Measurements from ENCODE around the gene LRRC75A. TPM values are rescaled to one million over a fixed set of nuclear protein-coding genes. Genes with fewer than 3 reads are reported as not detected.
"Not testable (repeated sequence)": the region's sequence is repeated elsewhere in the genome, so short reads cannot be mapped to it uniquely, and the experiment has no call there.

LRRC75A gene
- total RNA-seq, 2 experiments from 2014 or later, result 1.2 to 1.8 TPM

DNA sequence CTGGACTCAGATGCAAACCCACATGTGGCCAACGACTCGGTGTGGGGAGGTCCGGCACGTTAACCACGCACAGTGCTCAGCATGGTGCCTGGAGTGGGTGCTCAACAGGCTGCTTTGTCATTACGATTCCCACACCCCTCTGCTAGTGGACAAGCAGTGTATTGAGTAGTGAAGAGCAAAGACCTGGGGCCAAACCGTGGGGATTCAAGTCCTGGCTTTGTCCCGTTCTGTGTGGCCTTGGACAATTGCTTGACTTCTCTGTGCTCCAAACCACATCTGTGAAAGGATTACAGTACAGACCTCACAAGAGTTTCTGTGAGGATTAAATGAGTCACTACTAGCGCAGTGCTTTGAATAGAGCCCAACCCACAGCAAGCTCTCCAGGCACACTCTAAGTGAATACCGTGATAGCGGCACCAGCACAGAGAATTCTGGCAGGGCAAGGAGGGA lies 42.8 kb downstream of the LRRC75A start:
- POLR2A ChIA-PET, result interaction anchor here (7.6 kb wide), 1 partner anchor 8 kb away, joined by 52 read pairs; no protein-coding TSS in a partner anchor
- no peaks in the 10 kb centered on the region for H3K9me3 Mint-ChIP-seq
- DNase-seq, result no peak
- peaks cover 21% of the 10 kb centered on the region for H3K4me1 Mint-ChIP-seq
- H3K36me3 Mint-ChIP-seq (ENCODE audit: low read depth), result peaks cover 47% of the 10 kb centered on the region
- no peak overlapping the region for H3K27ac Mint-ChIP-seq
- no peak overlapping the region for H3K4me3 Mint-ChIP-seq
- CTCF ChIA-PET, result interaction anchor here (0.7 kb wide), 1 partner anchor 71 kb away, joined by 6 read pairs; no protein-coding TSS in a partner anchor
- no peaks in the 10 kb centered on the region for H3K27me3 Mint-ChIP-seq

DNA sequence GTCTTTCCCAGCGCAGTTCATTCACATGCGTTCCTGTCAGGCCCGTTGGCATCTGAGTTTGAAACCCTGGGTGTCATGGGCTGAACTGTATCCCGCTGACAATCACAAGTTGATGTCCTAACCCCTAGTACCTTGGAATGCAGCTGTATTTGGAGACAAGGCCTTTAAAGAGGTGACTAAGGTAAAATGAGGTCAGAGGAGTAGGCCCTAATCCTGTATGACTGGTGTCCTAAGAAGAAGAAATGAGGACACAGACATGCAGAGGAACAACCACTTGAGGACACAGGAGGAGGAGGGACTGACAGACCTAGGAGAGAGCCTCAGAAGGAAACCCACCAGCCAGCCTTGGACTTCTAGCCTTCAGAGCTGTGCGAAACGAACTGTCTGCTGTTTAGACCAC lies 43.5 kb downstream of the LRRC75A start:
- H3K4me3 Mint-ChIP-seq, result no peak overlapping the region
- no peaks in the 10 kb centered on the region for H3K27me3 Mint-ChIP-seq
- no peak for DNase-seq
- CTCF ChIA-PET, result no interaction called here
- peaks cover 24% of the 10 kb centered on the region for H3K4me1 Mint-ChIP-seq
- H3K9me3 Mint-ChIP-seq, result no peaks in the 10 kb centered on the region
- H3K27ac Mint-ChIP-seq, result no peak overlapping the region
- POLR2A ChIA-PET, result interaction anchor here (0.8 to 7.6 kb wide), 2 partner anchors 8 to 32 kb away, joined by 3 to 52 read pairs; no protein-coding TSS in a partner anchor
- peaks cover 49% of the 10 kb centered on the region for H3K36me3 Mint-ChIP-seq (ENCODE audit: low read depth)

DNA sequence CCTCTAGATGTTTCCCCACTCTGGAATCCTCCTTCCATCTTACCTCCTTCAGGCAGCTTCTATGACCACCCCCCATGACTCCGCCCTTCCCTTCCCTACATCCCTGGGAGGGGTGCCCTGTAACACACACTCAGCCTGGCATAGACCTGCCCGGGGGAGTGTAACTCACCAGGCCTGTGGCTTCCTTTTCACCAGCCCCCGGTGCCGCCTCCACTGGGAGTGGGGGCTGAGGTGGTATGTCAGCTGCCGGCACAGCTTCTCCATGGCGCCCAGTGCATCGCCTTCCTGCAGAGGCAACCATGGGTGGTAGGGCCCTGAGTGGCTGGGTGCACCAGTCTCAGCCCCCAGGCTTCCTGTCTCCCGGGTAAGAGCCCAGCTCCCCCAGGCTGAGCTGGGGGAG lies 44.3 kb downstream of the LRRC75A start:
- no peak for DNase-seq
- Mint-ChIP-seq H3K9me3 (no peaks in the 10 kb centered on the region), H3K27me3 (no peaks in the 10 kb centered on the region), H3K36me3 (ENCODE audit: low read depth) (peaks cover 52% of the 10 kb centered on the region), H3K4me1 (peaks cover 30% of the 10 kb centered on the region), H3K27ac (no peak overlapping the region), H3K4me3 (no peak overlapping the region)
- CTCF ChIA-PET, result interaction anchor here (0.6 kb wide), 1 partner anchor 62 kb away, joined by 3 read pairs; no protein-coding TSS in a partner anchor
- POLR2A ChIA-PET, result interaction anchor here (0.8 to 1.0 kb wide), 2 partner anchors 9 to 32 kb away, joined by 3 to 4 read pairs; no protein-coding TSS in a partner anchor

DNA sequence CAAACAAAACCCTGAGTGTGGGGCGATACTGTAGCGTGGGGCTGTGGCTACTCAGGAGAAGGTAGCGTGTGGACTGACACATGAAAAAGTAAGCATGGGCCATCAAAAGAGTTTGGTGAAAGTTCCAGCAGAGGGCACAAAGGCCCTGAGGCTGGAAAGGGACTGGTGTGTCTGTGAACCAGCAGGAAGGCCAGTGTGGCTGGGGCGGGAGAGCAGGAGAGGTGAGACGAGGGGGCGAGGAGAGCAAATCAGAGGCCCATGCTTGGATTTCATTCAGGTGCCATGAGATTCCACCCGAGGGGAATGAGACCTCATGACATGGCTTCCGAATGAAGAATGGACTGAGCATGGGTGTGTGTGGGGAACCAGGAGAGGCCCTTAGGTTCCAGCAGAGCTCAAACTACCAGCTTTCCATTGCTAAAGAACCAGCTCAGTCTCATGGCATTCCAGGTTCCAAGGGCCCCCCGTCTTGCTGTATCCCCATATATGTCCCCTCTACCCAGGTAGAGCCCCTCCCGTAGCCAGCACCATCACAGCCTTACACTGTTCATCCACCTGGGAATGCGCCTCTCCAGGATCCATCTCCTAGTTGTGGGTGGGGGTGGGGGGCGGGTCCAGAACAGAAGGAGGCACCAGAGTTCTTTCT lies 45.5 kb downstream of the LRRC75A start:
- no peak overlapping the region for H3K4me3 Mint-ChIP-seq
- H3K27ac Mint-ChIP-seq, result no peak overlapping the region
- no peaks in the 10 kb centered on the region for H3K27me3 Mint-ChIP-seq
- ChIA-PET POLR2A (no interaction called here), CTCF (no interaction called here)
- DNase-seq, result no peak
- H3K4me1 Mint-ChIP-seq, result peaks cover 42% of the 10 kb centered on the region
- no peaks in the 10 kb centered on the region for H3K9me3 Mint-ChIP-seq
- peaks cover 64% of the 10 kb centered on the region for H3K36me3 Mint-ChIP-seq (ENCODE audit: low read depth)

DNA sequence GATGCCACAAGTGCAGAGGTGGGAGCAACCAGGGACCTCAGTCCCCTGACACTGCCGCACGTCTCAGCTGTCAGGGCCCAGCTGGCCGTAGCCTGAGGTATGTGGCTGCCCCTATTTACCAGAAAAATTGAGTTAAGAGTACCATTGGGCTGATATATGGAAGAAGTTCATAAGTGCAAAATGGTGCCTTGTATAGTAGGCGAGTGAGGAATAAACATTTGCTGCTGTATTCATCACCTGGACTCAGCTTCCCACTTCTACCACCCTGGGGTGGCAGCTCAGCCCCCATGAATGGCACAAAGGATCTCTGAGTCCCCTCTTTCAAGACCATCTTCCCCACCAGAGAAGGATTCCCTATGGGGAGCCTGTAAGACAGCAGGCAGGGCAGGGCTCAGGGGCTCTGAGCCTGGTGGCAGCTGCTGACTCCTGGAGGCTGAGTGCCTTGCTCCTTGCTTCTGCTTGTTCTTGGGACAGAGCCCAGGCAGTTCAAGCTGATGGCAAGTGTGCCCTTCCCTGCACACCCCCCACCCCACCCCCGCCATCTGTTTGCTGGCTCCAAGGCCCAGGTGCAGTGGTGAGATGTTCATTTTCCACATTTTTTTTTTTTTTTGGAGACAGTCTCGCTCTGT lies 47.6 kb downstream of the LRRC75A start:
- ChIA-PET CTCF (interaction anchor here (1.1 kb wide), 1 partner anchor 9 kb away, joined by 6 read pairs; no protein-coding TSS in a partner anchor), POLR2A (interaction anchor here (0.6 to 7.0 kb wide), 2 partner anchors 27 to 237 kb away, joined by 3 to 137 read pairs; partner anchors contain the start of gene TRPV2)
- peak overlapping the region; percentile 11 for H3K27ac Mint-ChIP-seq
- no peak overlapping the region for H3K4me3 Mint-ChIP-seq
- peaks cover 56% of the 10 kb centered on the region for H3K4me1 Mint-ChIP-seq
- DNase-seq, result no peak
- H3K36me3 Mint-ChIP-seq (ENCODE audit: low read depth), result peaks cover 77% of the 10 kb centered on the region
- H3K9me3 Mint-ChIP-seq, result no peaks in the 10 kb centered on the region
- H3K27me3 Mint-ChIP-seq, result no peaks in the 10 kb centered on the region

DNA sequence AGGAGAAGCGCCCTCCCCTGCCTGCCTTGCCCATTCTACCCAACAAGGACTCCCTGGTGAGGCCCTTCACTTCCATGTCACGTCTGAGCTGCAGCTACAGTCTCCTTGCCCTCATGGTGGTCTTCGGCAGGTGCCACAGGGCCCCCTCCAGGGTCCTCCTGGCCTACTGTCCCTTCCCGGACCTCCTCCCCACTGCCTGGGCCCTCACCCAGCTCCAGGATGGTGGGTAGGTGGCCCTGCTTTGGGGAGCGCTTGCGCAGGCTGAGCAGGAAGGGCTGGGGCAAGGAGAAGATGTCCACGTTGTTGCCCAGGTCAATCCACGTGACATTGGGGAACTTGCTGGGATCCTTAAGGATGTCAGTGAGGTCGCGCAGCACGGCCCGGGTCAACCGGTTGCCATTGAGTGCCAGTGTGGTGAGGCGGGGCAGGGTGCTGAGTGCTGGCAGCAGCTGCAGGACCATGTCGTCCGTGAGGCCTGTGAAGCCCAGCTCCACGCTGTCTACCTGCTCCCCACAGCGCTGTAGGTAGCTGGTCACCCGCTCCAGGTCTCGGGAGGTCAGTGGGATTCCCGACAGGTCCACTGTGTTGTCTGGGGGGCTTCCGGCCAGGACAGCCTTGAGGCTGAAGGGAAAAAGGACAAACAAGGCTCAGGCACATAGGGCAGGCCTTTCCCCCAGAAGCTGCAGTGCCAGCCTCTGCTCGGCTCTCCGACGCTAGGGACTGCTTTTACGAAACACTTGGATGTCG lies 48.3 kb downstream of the LRRC75A start:
- H3K4me1 Mint-ChIP-seq, result peaks cover 53% of the 10 kb centered on the region
- ChIA-PET POLR2A (interaction anchor here (1.2 to 7.0 kb wide), 3 partner anchors 8 to 62 kb away, joined by 3 to 137 read pairs (median 52); partner anchors contain the start of gene TRPV2), CTCF (interaction anchor here (1.0 to 1.1 kb wide), 2 partner anchors 10 to 78 kb away, joined by 3 to 6 read pairs; no protein-coding TSS in a partner anchor)
- H3K4me3 Mint-ChIP-seq, result no peak overlapping the region
- no peaks in the 10 kb centered on the region for H3K9me3 Mint-ChIP-seq
- H3K36me3 Mint-ChIP-seq (ENCODE audit: low read depth), result peaks cover 77% of the 10 kb centered on the region
- H3K27me3 Mint-ChIP-seq, result no peaks in the 10 kb centered on the region
- no peak overlapping the region for H3K27ac Mint-ChIP-seq
- no peak for DNase-seq

DNA sequence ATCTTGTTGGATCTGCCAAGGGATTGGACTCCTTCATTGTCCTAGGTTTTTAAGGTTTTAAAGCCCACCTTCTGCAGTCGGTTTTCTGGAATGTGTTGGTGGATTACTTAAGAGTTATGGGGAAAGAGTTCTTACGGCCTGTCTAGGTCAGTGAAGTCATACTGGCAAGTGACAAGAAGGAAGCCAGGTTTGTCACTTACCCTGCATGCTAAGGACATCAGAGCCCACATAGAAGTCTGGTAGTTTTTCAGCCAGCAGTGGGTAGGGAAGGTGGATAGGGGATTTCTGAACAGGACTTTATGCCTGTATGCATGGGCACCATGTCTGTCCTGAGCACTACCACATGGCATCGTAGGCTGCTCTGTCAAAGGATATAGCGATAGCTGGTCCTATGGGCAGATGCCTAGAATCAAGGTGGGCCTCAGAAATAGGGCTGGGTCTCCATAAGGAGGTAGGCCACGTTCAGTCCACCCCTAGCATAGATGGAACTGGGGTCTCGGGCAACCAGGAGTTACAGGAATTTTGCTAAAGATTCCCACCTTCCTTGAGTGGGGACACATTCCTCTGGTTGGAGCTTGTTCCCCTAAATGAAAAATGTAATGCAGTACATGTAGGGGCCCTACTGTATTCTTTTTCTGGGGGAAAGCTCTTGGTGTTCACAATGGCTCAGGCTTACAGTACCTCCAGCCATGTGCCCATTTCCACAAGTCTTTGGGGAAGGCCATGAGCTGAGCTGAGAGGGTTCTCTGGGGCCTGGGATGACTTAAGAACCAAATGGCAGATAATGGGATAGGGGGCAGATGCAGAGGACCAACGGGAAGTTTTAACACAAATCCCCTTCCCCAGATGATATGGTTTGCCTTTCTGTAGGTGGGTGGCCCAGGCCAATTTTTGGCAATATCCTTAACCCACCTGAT lies 49.1 kb downstream of the LRRC75A start:
- H3K4me3 Mint-ChIP-seq, result peak overlapping the region; percentile 33
- no peaks in the 10 kb centered on the region for H3K27me3 Mint-ChIP-seq
- no peak for DNase-seq
- peaks cover 51% of the 10 kb centered on the region for H3K4me1 Mint-ChIP-seq
- ChIA-PET CTCF (interaction anchor here (1.0 to 2.6 kb wide), 2 partner anchors 27 to 79 kb away, joined by 3 to 10 read pairs; partner anchors contain the start of gene TRPV2), POLR2A (interaction anchor here (0.5 to 7.0 kb wide), 5 partner anchors 9 to 73 kb away, joined by 3 to 137 read pairs (median 4); partner anchors contain the start of gene TRPV2)
- H3K36me3 Mint-ChIP-seq (ENCODE audit: low read depth), result peaks cover 72% of the 10 kb centered on the region
- H3K27ac Mint-ChIP-seq, result peak overlapping the region; percentile 97
- H3K9me3 Mint-ChIP-seq, result no peaks in the 10 kb centered on the region

DNA sequence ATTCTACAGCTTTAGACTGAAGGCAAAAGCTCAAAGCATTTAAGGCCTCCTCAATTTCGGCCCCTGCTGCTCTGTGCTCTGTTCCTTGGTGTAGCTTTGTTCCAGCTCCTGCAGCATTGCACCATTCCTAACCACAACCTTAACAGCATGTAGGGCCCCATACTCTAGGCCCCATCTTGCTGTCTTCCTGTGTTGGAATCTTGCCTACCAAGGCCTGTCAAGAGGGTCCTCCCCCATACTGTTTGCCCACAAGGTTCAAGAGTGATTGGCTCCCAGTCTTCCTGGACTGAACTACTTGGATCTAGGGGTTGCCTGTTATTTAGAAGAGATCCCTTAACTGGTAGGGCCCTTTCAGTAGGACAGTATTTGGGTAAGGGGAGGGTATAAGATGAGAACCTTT lies 49.9 kb downstream of the LRRC75A start:
- no peak for DNase-seq
- CTCF ChIA-PET, result interaction anchor here (1.3 to 2.6 kb wide), 5 partner anchors 10 to 80 kb away, joined by 3 to 24 read pairs (median 10); partner anchors contain the start of gene TRPV2

DNA sequence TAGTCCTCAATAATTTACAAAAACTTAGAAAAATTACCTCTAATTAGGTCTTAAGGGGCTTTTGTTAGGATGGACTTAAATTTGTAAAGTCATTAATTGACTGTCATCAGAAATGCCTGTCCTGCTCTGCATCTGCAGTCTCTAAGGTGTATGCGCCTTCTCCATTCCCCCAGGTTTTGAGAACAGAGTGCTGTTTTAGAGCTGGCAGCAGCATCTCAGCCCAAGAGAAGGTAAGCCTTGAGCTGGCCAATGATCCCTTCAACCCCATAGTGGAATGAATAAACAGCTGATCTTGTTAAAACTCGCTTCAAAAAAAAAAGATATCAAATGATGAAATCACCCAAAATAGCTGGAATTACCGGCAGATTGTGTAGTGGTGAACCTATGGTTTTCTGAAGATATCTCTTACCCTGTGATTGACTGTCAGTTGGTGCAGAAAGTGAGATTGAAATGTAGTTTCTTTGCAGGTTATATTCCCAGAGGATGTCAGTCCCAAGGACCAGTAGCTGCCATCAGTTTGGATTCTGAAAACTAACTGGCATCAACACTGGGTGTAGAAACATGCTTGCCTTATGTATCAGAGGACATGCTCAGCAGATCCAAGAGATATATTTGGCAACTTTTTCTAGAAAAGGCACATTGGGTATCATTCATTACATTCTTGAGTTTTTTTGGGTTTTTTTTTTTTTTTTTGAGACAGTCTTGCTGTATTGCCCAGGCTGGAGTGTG lies 50.9 kb downstream of the LRRC75A start:
- no peaks in the 10 kb centered on the region for H3K27me3 Mint-ChIP-seq
- H3K27ac Mint-ChIP-seq, result peak overlapping the region; percentile 97
- ChIA-PET POLR2A (interaction anchor here (0.7 to 7.0 kb wide), 11 partner anchors 11 to 224 kb away, joined by 3 to 137 read pairs (median 4); partner anchors contain the start of genes PIGL, TRPV2 and UBB), CTCF (interaction anchor here (0.6 to 2.9 kb wide), 10 partner anchors 11 to 923 kb away, joined by 3 to 24 read pairs (median 6); partner anchors contain the start of genes CCDC144A and TRPV2)
- H3K9me3 Mint-ChIP-seq, result no peaks in the 10 kb centered on the region
- H3K36me3 Mint-ChIP-seq (ENCODE audit: low read depth), result peaks cover 71% of the 10 kb centered on the region
- peaks cover 50% of the 10 kb centered on the region for H3K4me1 Mint-ChIP-seq
- DNase-seq, result no peak
- peak overlapping the region; percentile 98 for H3K4me3 Mint-ChIP-seq

More for the DNA sequence above, 49.9 kb downstream of the LRRC75A start:
- peaks cover 52% of the 10 kb centered on the region for H3K4me1 Mint-ChIP-seq
- peak overlapping the region; percentile 46 for H3K4me3 Mint-ChIP-seq
- H3K27ac Mint-ChIP-seq, result peak overlapping the region; percentile 97
- H3K9me3 Mint-ChIP-seq, result no peaks in the 10 kb centered on the region
- no peaks in the 10 kb centered on the region for H3K27me3 Mint-ChIP-seq
- H3K36me3 Mint-ChIP-seq (ENCODE audit: low read depth), result peaks cover 71% of the 10 kb centered on the region
- POLR2A ChIA-PET, result interaction anchor here (0.9 to 7.0 kb wide), 6 partner anchors 10 to 92 kb away, joined by 3 to 137 read pairs (median 28); partner anchors contain the start of genes TRPV2 and UBB

DNA sequence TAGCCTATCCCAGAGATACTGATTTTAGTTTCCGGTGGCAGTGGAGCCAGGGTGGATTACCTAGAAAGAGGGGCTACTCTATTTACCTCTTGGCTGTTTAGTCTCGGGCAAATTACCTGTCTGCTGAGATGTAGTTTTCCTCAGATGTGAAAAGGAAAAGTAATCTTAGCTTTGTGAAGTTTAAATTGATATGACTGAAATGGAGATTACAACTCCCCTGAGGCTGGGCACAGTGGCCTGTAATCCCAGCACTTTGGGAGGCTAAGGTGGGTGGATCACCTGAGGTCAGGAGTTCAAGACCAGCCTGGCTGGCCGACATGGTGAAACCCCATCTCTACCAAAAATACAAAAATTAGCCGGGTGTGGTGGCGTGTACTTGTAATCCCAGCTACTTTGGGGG lies 51.6 kb downstream of the LRRC75A start:
- Mint-ChIP-seq H3K36me3 (ENCODE audit: low read depth) (peaks cover 73% of the 10 kb centered on the region), H3K27ac (peak overlapping the region; percentile 97), H3K4me3 (peak overlapping the region; percentile 98), H3K4me1 (peaks cover 53% of the 10 kb centered on the region)
- not testable (repeated sequence) for H3K9me3 Mint-ChIP-seq, DNase-seq, H3K27me3 Mint-ChIP-seq
- CTCF ChIA-PET, result interaction anchor here (0.6 to 2.9 kb wide), 8 partner anchors 12 to 1173 kb away, joined by 3 to 30 read pairs (median 8); partner anchors contain the start of genes CCDC144A and TRPV2
- POLR2A ChIA-PET, result interaction anchor here (1.0 to 7.0 kb wide), 9 partner anchors 12 to 224 kb away, joined by 3 to 137 read pairs (median 5); partner anchors contain the start of genes PIGL, TRPV2 and UBB
